Activated CD4-positive, alpha-beta T cell treated with anti-CD3 and anti-CD28 coated beads for 4 hours (primary cell): ENCODE results near the gene MIA.
A peak's percentile ranks its signal among the peaks of the same experiment; 100 is the strongest.
"Not testable (repeated sequence)": the region's sequence is repeated elsewhere in the genome, so short reads cannot be mapped to it uniquely, and the experiment has no call there.

Experiments used
- DNase-seq, 2 donors: peaks; one replicate each; pipeline ENCODE4 v3.0.0-alpha.2; 2020

The MIA gene

GRCh38 chr19:40781140-40781539 lies 5.8 kb downstream of the MIA start:
- DNase-seq: no peak

- no peak for DNase-seq
Measured at GRCh38 chr19:40783711-40784110, 8.4 kb downstream of the MIA start.

- not testable (repeated sequence) for DNase-seq
Measured at GRCh38 chr19:40784146-40784545, 8.8 kb downstream of the MIA start.

GRCh38 chr19:40785526-40785925 lies 10.2 kb downstream of the MIA start:
- no peak for DNase-seq

- no peak for DNase-seq
Measured at GRCh38 chr19:40786060-40787037, 11.0 kb downstream of the MIA start.

- DNase-seq: no peak
Measured at GRCh38 chr19:40791349-40791748, 16.0 kb downstream of the MIA start.

GRCh38 chr19:40791996-40792395 lies 16.7 kb downstream of the MIA start:
- no peak for DNase-seq

- no peak for DNase-seq
Measured at GRCh38 chr19:40797166-40797962, 22.0 kb downstream of the MIA start.

- peak; percentile 45 to 55 for DNase-seq
Measured at GRCh38 chr19:40797963-40798682, 22.8 kb downstream of the MIA start.

- DNase-seq: peak; percentile 100
Measured at GRCh38 chr19:40798683-40799557, 23.6 kb downstream of the MIA start, which contains the start of gene EGLN2. TSS of gene EGLN2 (plus strand) at chr19:40799191. CDS start at chr19:40800573, 1,382 bp downstream.

GRCh38 chr19:40799558-40800338 lies 24.4 kb downstream of the MIA start:
- no peak for DNase-seq

- DNase-seq: no peak
Measured at GRCh38 chr19:40800339-40800996, 25.1 kb downstream of the MIA start.

GRCh38 chr19:40800997-40801377 lies 25.7 kb downstream of the MIA start:
- no peak for DNase-seq

- DNase-seq: no peak
Measured at GRCh38 chr19:40801426-40802299, 26.3 kb downstream of the MIA start.

GRCh38 chr19:40802300-40803169 lies 27.2 kb downstream of the MIA start:
- DNase-seq: no peak

GRCh38 chr19:40803170-40803856 lies 28.0 kb downstream of the MIA start:
- no peak for DNase-seq

- DNase-seq: peak; percentile 35 to 49
Measured at GRCh38 chr19:40803857-40804782, 28.8 kb downstream of the MIA start.
